Measurements from ENCODE around the gene ZNF646.

Gene ZNF646

DNA sequence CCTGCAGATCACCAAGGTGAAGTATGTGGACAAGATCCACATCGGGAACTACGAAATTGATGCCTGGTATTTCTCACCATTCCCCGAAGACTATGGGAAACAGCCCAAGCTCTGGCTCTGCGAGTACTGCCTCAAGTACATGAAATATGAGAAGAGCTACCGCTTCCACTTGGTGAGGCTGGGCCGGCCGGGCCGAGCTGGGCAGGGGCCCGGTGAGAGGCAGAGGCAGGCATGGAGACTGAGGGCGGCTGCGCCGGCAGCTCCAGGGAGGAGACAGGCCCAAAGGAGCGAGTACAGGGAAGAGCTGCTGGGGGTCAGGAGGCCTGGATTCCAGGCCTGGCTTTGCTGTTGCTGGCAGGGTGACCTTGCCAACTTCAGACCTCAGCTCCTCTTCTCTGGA, 53.0 kb downstream of the ZNF646 start:
- Histone ChIP-seq H3K79me2 (ENCODE audit: insufficient read depth, low read length) (no peaks in the 10 kb centered on the region), H3K27me3 (ENCODE audit: insufficient read depth, low read length, poor library complexity) (no peaks in the 10 kb centered on the region), H3K4me3 (ENCODE audit: low read depth in 1 of 2, low read length in 2 of 2) (no peak overlapping the region), H3K27ac (ENCODE audit: low read length) (no peak overlapping the region), H3K9me3 (ENCODE audit: insufficient read depth, low read length, severe bottlenecking) (no peaks in the 10 kb centered on the region), H3K9ac (ENCODE audit: low read depth, low read length) (no peak overlapping the region), H3K36me3 (ENCODE audit: insufficient read depth, low read length) (peaks cover 65% of the 10 kb centered on the region), H4K20me1 (ENCODE audit: insufficient read depth, low read length) (no peaks in the 10 kb centered on the region), H2AFZ (ENCODE audit: low read depth, low read length) (no peak overlapping the region), H3K4me1 (ENCODE audit: insufficient read depth, low read length) (no peaks in the 10 kb centered on the region), H3K4me2 (ENCODE audit: insufficient read depth, low read length) (no peak overlapping the region)
- ATAC-seq (ENCODE audit: insufficient read depth, low read depth), result no peak
- DNase-seq, result no peak
- TF ChIP-seq EZH2 (IDR thresholded peaks at IDR 0.05; ENCODE audit: borderline replicate concordance, low read depth, low read length, severe bottlenecking), result no peak
- TF ChIP-seq, protein P1, sequence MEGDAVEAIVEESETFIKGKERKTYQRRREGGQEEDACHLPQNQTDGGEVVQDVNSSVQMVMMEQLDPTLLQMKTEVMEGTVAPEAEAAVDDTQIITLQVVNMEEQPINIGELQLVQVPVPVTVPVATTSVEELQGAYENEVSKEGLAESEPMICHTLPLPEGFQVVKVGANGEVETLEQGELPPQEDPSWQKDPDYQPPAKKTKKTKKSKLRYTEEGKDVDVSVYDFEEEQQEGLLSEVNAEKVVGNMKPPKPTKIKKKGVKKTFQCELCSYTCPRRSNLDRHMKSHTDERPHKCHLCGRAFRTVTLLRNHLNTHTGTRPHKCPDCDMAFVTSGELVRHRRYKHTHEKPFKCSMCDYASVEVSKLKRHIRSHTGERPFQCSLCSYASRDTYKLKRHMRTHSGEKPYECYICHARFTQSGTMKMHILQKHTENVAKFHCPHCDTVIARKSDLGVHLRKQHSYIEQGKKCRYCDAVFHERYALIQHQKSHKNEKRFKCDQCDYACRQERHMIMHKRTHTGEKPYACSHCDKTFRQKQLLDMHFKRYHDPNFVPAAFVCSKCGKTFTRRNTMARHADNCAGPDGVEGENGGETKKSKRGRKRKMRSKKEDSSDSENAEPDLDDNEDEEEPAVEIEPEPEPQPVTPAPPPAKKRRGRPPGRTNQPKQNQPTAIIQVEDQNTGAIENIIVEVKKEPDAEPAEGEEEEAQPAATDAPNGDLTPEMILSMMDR (IDR thresholded peaks at IDR 0.05; ENCODE audit: borderline replicate concordance, extremely low read depth, low read length, poor library complexity, severe bottlenecking), result no peak

DNA sequence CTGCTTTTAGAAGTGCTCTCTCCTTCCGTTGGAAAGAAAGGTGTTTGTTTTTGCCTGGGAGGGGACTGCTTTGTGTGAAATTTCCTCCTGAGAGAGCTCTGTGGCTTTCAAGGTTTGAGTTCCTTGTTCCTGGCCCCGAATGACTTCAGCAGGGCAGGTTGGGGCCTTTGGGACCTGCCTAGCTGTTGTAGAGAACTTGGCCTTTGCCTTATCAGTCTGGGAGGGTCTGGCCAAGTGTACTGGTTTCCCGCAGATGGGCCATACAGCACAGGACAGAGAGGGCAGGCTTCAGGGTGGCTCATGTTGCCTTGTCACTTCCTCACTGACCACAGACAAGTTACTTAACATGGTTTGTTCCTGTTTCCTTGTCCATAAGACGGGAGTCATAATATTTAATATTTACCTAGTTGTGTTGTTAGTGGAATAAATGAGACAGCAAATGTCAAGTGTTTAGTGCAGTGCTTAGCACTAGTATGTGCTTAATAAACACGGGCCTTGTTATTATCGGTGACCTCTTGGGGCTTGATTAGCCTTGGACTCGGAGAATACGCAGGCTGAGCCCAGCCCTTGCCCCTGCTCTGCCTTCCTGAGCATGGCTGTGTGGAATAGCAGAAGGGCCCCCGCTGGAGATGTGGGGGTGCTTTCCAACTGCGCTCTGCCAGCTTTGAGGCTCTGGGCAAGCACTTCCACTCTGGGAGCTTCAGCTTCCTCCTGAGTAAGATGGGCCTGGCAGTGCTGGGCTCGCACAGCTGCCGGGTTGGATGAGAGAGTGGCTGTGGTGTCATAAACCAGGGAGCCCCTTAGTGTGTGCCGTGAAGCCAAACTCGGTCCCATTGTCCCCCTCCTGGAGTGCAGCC, 54.7 kb downstream of the ZNF646 start:
- no peak for ATAC-seq (ENCODE audit: insufficient read depth, low read depth)
- Histone ChIP-seq H3K79me2 (ENCODE audit: insufficient read depth, low read length) (no peaks in the 10 kb centered on the region), H3K4me3 (ENCODE audit: low read depth in 1 of 2, low read length in 2 of 2) (no peak overlapping the region), H3K27ac (ENCODE audit: low read length) (no peak overlapping the region), H3K9ac (ENCODE audit: low read depth, low read length) (no peak overlapping the region), H3K36me3 (ENCODE audit: insufficient read depth, low read length) (peaks cover 54% of the 10 kb centered on the region), H3K4me2 (ENCODE audit: insufficient read depth, low read length) (no peak overlapping the region), H2AFZ (ENCODE audit: low read depth, low read length) (no peak overlapping the region), H3K27me3 (ENCODE audit: insufficient read depth, low read length, poor library complexity) (no peaks in the 10 kb centered on the region), H3K4me1 (ENCODE audit: insufficient read depth, low read length) (no peaks in the 10 kb centered on the region), H4K20me1 (ENCODE audit: insufficient read depth, low read length) (no peaks in the 10 kb centered on the region), H3K9me3 (ENCODE audit: insufficient read depth, low read length, severe bottlenecking) (no peaks in the 10 kb centered on the region)
- no peak for TF ChIP-seq EZH2 (IDR thresholded peaks at IDR 0.05; ENCODE audit: borderline replicate concordance, low read depth, low read length, severe bottlenecking)
- TF ChIP-seq, protein P1 (IDR thresholded peaks at IDR 0.05; ENCODE audit: borderline replicate concordance, extremely low read depth, low read length, poor library complexity, severe bottlenecking), result no peak
- no peak for DNase-seq

DNA sequence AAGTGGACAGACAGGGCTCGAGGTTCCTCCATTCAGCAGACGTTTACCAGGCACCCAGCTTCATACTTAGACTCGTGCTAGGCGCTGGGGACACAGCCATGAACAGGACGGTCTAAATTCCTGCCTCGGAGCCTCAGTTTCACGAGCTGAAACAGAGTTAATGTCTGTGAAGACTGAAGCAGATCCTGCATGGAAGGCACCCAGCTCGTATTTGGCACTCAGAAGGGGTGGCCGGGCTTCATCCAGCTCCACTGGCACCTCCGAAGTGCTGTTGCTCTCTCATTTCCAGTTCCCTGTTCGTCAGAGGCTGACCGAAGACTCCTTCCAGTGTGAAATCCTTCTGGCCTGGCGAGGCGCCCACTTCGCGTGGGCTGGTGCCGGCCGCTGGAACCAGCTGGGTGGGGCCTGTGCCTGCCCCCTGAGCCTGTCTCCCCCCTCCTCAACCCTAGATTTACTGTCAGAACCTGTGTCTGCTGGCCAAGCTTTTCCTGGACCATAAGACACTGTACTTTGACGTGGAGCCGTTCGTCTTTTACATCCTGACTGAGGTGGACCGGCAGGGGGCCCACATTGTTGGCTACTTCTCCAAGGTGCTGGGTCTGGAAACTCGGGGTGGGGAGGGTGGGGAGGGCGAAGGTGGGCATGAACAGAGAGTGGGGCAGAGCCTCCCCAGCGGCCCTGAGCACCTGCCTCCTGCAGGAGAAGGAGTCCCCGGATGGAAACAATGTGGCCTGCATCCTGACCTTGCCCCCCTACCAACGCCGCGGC, 55.5 kb downstream of the ZNF646 start:
- DNase-seq, result no peak

More for the DNA sequence above, 55.5 kb downstream of the ZNF646 start:
- H3K79me2 ChIP-seq (ENCODE audit: insufficient read depth, low read length), result no peaks in the 10 kb centered on the region
- no peaks in the 10 kb centered on the region for H3K27me3 ChIP-seq (ENCODE audit: insufficient read depth, low read length, poor library complexity)
- H3K27ac ChIP-seq (ENCODE audit: low read length), result no peak overlapping the region
- no peaks in the 10 kb centered on the region for H3K9me3 ChIP-seq (ENCODE audit: insufficient read depth, low read length, severe bottlenecking)
- no peaks in the 10 kb centered on the region for H4K20me1 ChIP-seq (ENCODE audit: insufficient read depth, low read length)
- H3K4me2 ChIP-seq (ENCODE audit: insufficient read depth, low read length), result no peak overlapping the region
- no peak overlapping the region for H2AFZ ChIP-seq (ENCODE audit: low read depth, low read length)
- TF ChIP-seq, protein P1 (IDR thresholded peaks at IDR 0.05; ENCODE audit: borderline replicate concordance, extremely low read depth, low read length, poor library complexity, severe bottlenecking), result no peak
- TF ChIP-seq EZH2 (IDR thresholded peaks at IDR 0.05; ENCODE audit: borderline replicate concordance, low read depth, low read length, severe bottlenecking), result no peak
- peaks cover 50% of the 10 kb centered on the region for H3K36me3 ChIP-seq (ENCODE audit: insufficient read depth, low read length)
- no peak overlapping the region for H3K9ac ChIP-seq (ENCODE audit: low read depth, low read length)
- no peaks in the 10 kb centered on the region for H3K4me1 ChIP-seq (ENCODE audit: insufficient read depth, low read length)
- no peak overlapping the region for H3K4me3 ChIP-seq (ENCODE audit: low read depth in 1 of 2, low read length in 2 of 2)
- no peak for ATAC-seq (ENCODE audit: insufficient read depth, low read depth)
